NCI-H1694 treated with DMSO at 0.1 percent for 48 hours (cell line): Measurements from ENCODE around the gene LTF.
"Not testable (repeated sequence)": the region's sequence is repeated elsewhere in the genome, so short reads cannot be mapped to it uniquely, and the experiment has no call there.

Source experiments
- DNase-seq: peaks from one replicate; lab custom pipeline; 2025; lab: John Stamatoyannopoulos, UW

LTF gene

GRCh38 chr3:46464326-46465195, at the start of gene LTF:
Gene LTF (minus strand): TSS chr3:46464905. CDS start chr3:46464867, 38 bp downstream.
- no peak for DNase-seq

- DNase-seq = no peak
Measured at GRCh38 chr3:46512191-46512749, 47.6 kb upstream of the LTF start.

DNA sequence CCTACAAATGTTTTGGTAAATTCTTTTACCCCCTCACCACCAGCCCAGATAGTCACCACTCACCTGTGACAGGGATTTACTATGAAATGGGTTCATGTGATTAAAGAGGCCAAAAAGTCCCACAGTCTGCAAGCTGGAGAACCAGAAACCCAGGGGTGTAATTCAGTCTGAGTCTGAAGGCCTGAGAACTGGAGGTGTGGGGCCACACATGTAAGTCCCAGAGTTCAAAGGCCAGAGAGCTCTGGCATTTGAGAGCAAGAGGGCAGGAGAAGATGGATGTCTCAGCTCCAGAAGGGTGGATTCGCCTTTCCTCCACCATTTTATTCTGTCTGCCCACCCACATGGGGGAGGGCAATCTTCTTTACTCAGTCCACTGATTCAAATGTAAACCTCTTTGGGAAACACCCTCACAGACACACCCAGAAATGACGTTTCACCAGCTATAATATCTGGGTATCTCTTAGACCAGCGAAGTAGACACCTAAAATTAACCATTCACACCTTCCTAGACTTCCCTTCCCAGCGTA, 45.0 kb upstream of the LTF start:
- DNase-seq = no peak

DNA sequence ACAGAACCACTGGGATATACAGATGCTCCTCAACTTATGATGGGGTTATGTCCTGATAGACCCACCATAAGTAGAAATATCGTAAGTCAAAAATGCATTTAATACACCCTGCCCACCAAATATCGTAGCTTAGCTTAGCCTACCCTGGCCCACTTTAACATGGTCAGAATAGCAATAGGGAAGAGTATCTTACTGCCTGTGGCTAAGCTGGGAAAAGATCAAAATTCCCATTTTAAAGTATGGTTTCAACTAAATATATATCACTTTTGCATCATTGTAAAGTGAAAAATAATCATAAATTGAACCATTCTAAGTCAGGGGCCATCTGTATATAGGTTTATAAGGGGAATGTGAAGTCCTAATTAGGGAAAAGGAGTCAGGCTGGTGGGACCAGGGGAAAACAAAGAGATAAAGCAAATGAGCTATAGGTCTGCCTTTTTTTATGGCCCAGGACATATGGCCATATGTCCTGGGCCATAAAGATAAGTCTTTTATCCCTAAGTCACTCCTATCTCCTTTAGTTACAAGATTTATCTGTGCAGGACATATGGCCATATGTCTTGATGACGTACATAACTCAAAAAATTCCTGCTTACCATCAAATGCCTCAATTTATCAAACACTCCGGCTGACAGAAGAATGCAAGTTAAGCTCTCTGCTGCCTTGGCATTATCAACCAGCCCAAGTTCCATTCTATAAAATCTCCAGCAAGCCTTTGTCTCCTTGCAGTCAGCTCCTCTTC, 44.3 kb upstream of the LTF start:
- DNase-seq = no peak

- DNase-seq = no peak
Measured at GRCh38 chr3:46506526-46506925, 41.8 kb upstream of the LTF start.

DNA sequence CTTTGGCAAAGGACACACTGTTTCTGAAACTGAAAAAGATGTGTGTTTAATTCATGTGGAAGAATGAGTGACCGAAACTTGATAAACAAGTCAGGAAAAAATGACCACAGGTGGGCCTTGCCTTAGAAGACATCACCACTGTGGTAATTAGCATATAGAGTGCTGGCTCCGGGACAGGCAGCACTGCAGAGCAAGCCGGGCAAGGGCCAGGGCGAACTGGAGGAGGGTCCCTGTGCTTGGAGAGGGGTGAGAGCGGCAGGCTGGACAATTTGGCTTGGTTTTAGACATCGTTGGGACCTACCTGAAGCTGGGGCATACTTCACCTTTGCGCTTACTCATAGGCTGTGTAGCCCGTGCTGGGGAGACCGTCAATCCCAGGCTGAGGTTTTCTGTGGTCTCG, 41.2 kb upstream of the LTF start:
- DNase-seq = no peak

DNA sequence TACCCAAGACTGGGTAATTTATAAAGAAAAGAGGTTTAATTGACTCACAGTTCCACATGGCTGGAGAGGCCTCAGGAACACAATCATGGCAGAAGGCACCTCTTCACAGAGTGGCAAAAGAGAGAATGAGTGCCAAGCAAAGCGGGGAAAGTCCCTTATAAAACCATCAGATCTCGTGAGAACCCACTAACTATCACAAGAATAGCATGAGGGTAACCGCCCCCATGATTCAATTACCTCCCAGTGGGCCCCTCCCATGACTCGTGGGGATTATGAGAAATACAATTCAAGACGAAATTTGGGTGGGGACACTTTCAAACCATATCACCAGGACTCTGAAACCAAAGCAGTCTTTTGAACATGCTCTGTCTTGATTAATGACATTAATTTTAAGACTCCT, 40.1 kb upstream of the LTF start:
- DNase-seq = no peak

GRCh38 chr3:46503200-46503874, 38.6 kb upstream of the LTF start:
- no peak for DNase-seq

DNA sequence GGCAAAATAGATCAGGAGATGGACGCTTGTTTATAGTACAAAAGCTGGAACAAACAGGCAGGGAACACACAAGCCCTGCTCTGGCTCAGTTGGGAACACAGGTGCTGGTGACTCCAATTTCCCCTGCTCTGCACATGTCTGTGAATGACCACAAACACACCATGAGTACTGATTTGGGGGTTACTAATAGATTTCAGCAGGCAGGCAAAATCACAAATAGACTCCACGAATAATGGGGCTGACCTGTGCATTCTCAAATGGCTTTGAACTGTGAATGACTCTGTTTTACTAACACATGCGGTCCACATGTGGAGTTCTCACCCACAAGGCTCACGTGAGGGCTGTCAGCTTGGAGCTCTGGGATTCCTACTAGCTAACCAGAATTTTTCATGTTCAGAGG, 37.0 kb upstream of the LTF start:
- no peak for DNase-seq

DNA sequence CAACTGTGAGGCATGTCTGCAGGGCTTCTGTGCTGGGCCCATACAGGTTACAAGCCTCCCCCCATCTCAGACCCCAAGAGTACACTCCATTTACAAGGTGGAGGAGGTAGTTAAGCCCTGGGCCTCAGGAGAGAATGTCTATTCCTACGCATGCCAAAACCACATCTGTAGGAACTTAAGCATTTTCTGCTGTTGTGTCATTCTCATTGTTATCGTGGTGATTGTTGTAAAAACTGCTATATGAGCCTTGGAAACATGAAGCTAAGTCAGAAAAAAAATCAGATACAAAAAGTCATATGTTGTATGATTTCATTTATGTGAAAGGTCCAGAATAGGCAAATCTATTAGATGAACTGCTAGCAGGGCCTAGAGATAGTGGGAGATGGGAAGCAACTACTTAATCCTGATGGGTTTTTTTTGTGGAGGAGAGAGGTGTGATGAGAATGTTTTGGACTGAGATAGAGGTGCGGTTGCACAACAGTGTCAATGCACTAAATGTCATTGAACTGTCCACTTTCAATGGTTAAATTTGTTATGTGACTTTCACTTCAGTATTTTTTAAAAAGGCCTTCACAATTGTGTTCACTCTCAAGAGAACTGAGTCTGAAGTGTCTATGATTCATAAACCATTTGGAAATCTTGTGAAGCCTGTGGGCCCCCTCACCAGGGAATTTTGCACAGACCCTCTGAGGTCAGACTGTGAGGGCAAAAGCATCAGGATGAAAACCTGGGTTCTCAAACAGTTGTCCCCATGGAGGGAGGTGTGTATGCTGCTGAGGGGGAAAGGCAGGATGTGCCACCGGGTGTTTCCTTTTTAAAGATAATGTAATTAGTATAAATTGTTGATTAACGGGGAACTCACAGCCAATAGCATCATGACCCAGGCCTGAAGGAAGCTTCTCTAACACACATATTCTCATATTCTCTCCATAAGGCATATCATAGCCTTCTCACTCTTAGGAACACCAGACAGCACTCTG, 36.2 kb upstream of the LTF start:
- DNase-seq = no peak

DNA sequence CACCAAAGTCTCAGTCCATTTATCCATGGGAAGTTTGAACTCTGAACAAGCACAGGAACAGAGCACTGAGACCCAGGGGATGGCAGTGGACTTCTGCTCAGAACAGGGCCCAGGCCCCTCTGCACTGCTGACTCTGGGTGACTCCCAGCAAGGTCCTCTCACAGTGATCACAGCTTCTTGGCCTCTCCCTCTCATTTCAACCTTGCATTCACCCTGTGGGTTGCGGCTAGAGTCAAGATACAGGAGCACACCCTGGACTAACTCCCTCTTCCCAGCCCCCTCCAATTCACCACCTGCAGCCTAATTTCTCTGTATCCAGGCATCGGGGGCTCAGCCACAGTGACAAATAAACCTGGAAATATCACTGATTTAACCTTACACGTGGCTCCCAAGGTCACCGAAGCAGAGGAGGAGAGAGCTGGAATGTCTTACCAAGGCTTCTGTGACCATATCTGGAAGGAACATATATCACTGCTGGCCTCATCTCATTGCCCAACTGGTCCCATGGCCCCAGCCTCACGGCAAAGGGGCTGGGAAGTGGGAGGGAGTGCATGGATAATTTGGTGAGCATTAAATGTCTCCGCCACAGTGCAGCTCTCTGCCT, 34.3 kb upstream of the LTF start:
- no peak for DNase-seq

DNA sequence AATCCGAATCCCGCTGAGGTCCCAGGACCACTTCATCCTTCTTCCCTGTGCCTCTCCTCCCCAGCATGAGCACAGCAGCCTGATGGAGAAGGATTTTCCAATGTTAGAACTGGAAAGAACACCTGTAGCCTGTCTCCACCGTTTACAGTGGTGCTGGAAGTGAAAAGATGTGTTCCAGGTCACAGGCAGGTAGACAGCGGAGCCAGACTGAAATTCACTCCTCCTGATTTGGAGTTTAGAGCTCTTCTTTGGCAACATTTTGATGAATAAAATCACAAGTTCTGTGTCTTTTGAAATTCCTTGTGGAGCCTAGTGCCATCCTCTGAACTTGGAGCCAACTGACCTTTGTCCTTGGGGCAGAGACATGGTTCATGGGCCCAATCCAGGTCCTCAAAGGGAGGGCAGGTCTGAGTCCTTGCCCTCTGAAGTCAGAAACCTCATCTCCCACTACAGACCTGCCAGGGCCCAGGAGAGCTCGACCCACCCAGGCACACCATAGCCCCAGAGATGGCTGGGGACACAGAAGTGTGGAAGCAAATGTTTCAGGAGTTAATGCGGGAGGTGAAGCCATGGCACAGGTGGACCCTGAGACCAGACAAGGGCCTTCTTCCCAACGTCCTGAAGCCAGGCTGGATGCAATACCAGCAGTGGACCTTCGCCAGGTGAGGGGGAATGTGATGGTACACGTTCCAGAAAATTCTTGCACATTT, 33.0 kb upstream of the LTF start, which contains the start of gene RTP3:
Gene RTP3 (plus strand): TSS at position 421 of the 710 bp plus-strand sequence. CDS start 87 bp downstream, at position 508.
- no peak for DNase-seq

DNA sequence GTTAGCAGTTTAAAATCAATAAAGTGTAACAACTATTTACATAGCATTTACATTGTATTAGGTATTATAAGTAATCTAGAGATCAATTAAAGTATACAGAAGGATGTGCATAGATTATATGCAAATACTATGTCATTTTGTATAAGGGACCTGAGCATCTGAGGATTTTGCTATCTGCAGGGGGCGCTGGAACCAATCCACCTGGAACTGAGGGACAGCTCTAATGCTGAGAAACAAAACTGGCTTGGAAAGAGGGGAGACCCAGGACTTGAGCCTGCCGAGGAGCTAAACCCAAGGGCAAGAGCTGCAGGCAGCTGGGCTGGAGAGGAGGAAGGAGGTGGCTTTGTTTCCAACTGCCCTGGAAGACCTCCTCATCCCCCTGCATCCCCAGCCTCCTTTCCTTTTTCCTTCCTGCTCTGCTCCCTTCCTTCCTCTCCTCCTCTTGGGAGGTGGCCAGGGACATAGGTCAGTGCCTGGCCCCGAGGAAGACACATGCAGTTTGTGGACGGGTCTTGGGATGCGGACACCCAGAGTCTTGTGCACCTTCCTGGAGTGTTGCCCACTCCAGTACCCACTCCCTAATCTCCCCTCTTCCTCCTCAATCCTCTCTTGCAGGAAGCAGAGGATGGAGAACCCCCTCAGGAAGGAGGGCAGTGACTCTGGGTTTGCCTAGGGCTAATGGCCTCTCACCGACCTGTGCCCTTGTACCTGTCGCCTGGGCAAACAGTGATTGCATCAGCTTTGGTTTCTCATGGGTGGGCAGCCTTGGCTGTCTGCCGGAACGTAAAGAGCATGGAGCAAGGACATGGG, 32.2 kb upstream of the LTF start:
- no peak for DNase-seq

GRCh38 chr3:46495901-46496456, 31.3 kb upstream of the LTF start:
- no peak for DNase-seq

- not testable (repeated sequence) for DNase-seq
Measured at GRCh38 chr3:46494491-46494890, 29.8 kb upstream of the LTF start.

- DNase-seq = no peak
Measured at GRCh38 chr3:46492890-46493547, 28.3 kb upstream of the LTF start.

DNA sequence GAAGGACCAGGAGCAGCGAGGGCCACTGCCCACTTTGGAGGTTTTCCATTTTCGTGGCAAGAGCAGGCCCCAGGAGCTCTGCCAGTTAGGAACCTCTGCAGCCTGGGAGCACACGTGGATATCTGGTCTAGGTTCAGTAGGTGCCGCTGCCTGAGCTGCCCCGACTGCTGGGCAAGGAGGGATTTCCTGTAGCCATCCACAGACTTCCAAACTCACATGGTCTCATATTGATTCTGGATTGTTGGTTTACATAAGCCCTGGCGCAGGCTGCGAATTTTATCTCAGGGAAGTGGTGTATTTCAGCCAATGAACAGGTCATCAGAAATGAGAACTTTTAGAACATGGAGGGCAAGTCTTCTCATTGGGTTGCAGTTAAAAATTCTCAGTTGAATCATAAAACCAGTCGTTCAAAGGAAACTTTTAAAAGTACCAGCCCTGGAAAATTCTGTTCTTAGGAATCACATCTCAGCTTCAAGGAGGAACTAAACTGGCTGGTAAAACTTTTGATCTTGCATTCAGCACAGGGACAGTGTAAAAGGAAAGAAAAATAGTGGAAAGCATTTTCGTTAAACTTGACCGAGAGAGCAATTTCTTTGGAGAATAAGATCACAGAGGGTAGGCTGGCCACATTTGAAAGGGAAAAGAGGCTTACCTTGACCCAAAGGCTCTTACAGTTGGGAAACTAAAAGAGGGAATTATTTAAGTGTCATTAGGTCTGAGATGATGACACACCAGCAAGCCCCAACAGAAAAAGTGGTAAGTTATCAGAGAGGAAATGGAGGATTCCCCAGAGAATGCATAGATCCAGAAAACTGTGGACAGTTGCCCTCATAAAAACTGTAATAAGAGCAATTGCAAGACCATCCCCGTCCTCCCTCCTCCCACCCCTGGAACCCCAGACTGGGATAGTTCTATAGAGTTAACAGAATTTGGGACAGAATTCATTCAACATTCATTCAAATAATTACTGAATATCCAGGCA, 26.7 kb upstream of the LTF start:
- DNase-seq = no peak
